ENCODE measurements around the gene RSPH9.

RSPH9 gene

DNA sequence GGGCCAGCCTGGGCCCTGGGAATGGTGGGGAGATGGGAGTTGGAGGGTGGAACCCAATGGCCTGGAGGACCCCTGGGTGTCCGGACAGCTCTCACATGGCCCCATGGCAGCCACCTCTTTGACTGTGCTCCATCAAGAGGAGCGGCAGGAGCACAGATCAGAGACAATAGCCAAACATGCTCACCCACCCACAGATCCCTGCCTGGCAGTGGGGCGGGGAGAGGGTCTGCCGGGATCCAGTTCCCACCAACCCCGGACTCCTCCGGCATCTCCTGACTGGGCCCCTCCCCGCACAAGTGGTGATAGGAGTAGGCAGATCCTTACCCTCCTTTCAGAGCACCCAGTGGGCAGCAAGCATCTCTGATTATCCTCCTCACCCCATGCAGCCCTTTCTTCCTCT lies 74.7 kb downstream of the RSPH9 start:
- peaks cover under 1% of the 10 kb centered on the region for H3K36me3 Mint-ChIP-seq (ENCODE audit: insufficient read depth)
- H3K4me3 Mint-ChIP-seq: no peak overlapping the region
- DNase-seq: no peak
- H3K27me3 Mint-ChIP-seq: peaks cover 5 to 36% of the 10 kb centered on the region in 2 donors
- no peak overlapping the region for H3K27ac Mint-ChIP-seq
- ATAC-seq (replicated peaks): no peak
- peaks cover 3 to 11% of the 10 kb centered on the region in 2 donors for H3K4me1 Mint-ChIP-seq (ENCODE audit: low read depth in 2 of 2)
- no peaks in the 10 kb centered on the region for H3K9me3 Mint-ChIP-seq

- ATAC-seq (replicated peaks) (no peak), DNase-seq (no peak)
- Mint-ChIP-seq H3K27me3 (peaks cover 5 to 29% of the 10 kb centered on the region in 2 donors), H3K9me3 (no peaks in the 10 kb centered on the region), H3K27ac (no peak overlapping the region), H3K36me3 (ENCODE audit: insufficient read depth) (peaks cover 12% of the 10 kb centered on the region), H3K4me1 (ENCODE audit: low read depth in 2 of 2) (peaks cover 15 to 25% of the 10 kb centered on the region in 2 donors), H3K4me3 (no peak overlapping the region)
These were observed 76.2 kb downstream of the RSPH9 start for GRCh38 chr6:43720999-43721398.
